ENCODE data around the gene NFS1. TPM values are rescaled to one million over a fixed set of nuclear protein-coding genes. Genes with fewer than 3 reads are reported as not detected.

The NFS1 gene
- total and polyA plus RNA-seq, 4 experiments from 2014 or later: 6.3 to 33.6 (median 29.3) TPM

DNA sequence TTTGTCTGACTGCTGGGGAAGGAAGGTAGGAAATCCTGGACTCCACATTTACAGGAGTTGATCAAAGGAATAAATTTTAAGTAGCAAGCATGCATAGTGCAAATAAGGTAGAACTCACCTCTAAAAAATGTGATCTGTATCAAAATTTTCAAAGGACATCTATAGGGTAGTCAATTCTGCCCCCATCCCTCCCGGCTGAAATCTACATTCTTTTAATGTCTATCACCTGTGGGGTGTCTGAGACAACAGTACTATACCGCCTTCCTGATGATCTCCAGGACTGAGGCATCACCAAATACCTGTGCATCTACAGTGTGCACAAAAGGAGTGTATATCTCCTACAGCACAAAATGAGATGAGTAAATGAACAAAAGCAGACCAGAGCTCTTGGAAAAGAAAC is 54.3 kb downstream of the NFS1 start:
- peaks cover 48% of the 10 kb centered on the region for H3K4me1 ChIP-seq (ENCODE audit: insufficient read depth, low read length)
- no peaks in the 10 kb centered on the region for H3K36me3 ChIP-seq (ENCODE audit: insufficient read depth, low read length)
- Mint-ChIP-seq H3K27me3 (no peaks in the 10 kb centered on the region), H3K4me3 (no peak overlapping the region), H3K9me3 (no peaks in the 10 kb centered on the region), H3K4me1 (peaks cover 67 to 95% (median 79%) of the 10 kb centered on the region in 4 donors), H3K36me3 (peaks cover 4 to 20% of the 10 kb centered on the region in 2 donors), H3K27ac (peak overlapping the region in 5 of 7 donors; percentile 4 to 90 (median 68))
- ChIA-PET POLR2A (ENCODE audit: partially characterized antibody) (interaction anchor here (0.7 to 1.2 kb wide), 2 partner anchors 12 to 19 kb away, joined by 3 to 5 read pairs; no protein-coding TSS in a partner anchor), CTCF (ENCODE audit: partially characterized antibody) (no interaction called here)
- intact Hi-C loops (cut with micrococcal nuclease): no loop called here
- H3K9me3 ChIP-seq (ENCODE audit: control insufficient read depth in 1 of 2, low read length in 2 of 2): no peaks in the 10 kb centered on the region
- no peaks in the 10 kb centered on the region for H3K27me3 ChIP-seq (ENCODE audit: insufficient read depth, low read length)
- DNase-seq: no peak
- no peak overlapping the region for H3K4me3 ChIP-seq (ENCODE audit: low read length in 2 of 2)
- no peak overlapping the region for H3K27ac ChIP-seq (ENCODE audit: low read depth, low read length)

DNA sequence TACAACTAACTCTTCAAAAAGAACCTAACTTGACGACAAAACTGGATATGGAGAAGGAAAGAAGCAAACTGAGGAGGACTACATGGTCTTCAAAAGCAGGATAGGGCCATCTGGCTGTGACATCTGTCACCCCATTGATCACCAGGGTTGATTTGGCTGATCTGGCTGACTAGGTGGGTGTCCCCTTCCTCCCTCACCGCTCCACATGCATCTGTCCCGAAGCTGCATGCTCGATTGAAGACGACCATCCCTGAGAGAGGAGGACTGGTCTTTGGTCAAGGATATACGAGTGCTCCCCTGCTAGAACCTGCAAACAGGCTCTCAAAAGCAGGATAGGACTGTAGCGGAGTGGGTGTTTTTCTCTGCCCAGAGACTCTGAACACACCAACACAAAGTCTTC is 56.1 kb downstream of the NFS1 start:
- ChIA-PET CTCF (ENCODE audit: partially characterized antibody) (no interaction called here), POLR2A (ENCODE audit: partially characterized antibody) (no interaction called here)
- intact Hi-C loops (cut with micrococcal nuclease): no loop called here
- Mint-ChIP-seq H3K9me3 (no peaks in the 10 kb centered on the region), H3K27ac (peak overlapping the region in 5 of 7 donors; percentile 2 to 65 (median 43)), H3K4me3 (no peak overlapping the region), H3K4me1 (peaks cover 65 to 92% (median 76%) of the 10 kb centered on the region in 4 donors), H3K27me3 (no peaks in the 10 kb centered on the region), H3K36me3 (peaks cover 0 to 14% of the 10 kb centered on the region in 2 donors)
- no peak for DNase-seq
- H3K4me3 ChIP-seq (ENCODE audit: low read length in 2 of 2): no peak overlapping the region
- peaks cover 39% of the 10 kb centered on the region for H3K4me1 ChIP-seq (ENCODE audit: insufficient read depth, low read length)
- H3K9me3 ChIP-seq (ENCODE audit: control insufficient read depth in 1 of 2, low read length in 2 of 2): no peaks in the 10 kb centered on the region
- H3K36me3 ChIP-seq (ENCODE audit: insufficient read depth, low read length): no peaks in the 10 kb centered on the region
- H3K27ac ChIP-seq (ENCODE audit: low read depth, low read length): no peak overlapping the region
- no peaks in the 10 kb centered on the region for H3K27me3 ChIP-seq (ENCODE audit: insufficient read depth, low read length)

DNA sequence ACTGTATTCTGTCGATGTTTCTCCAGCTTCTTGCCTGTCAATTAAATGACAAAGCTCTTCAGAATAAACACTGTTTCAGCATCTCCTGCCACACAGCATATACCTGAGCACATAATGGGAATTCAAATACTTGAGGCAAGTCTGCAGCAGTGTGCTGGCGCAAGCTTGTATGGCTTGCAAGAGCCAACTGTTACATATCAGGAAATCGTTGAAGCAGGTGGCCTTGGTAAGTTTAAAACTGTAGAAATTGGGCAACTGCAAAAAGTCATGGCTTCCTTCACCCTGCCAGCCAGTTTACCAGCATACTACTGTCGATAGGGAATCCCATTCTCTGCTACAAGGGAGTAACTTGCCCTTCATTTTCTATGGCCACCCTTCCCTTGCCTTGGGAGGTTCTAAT is 57.4 kb downstream of the NFS1 start:
- no peaks in the 10 kb centered on the region for H3K9me3 ChIP-seq (ENCODE audit: control insufficient read depth in 1 of 2, low read length in 2 of 2)
- H3K4me3 ChIP-seq (ENCODE audit: low read length in 2 of 2): no peak overlapping the region
- Mint-ChIP-seq H3K27ac (peak overlapping the region in 5 of 7 donors; percentile 2 to 74 (median 47)), H3K9me3 (no peaks in the 10 kb centered on the region), H3K4me1 (peaks cover 71 to 95% (median 83%) of the 10 kb centered on the region in 4 donors), H3K27me3 (no peaks in the 10 kb centered on the region), H3K36me3 (peaks cover 0 to 14% of the 10 kb centered on the region in 2 donors), H3K4me3 (no peak overlapping the region)
- no peaks in the 10 kb centered on the region for H3K27me3 ChIP-seq (ENCODE audit: insufficient read depth, low read length)
- H3K4me1 ChIP-seq (ENCODE audit: insufficient read depth, low read length): peaks cover 46% of the 10 kb centered on the region
- ChIA-PET POLR2A (ENCODE audit: partially characterized antibody) (interaction anchor here (1.0 to 1.9 kb wide), 2 partner anchors 22 kb away, joined by 4 to 9 read pairs; no protein-coding TSS in a partner anchor), CTCF (ENCODE audit: partially characterized antibody) (interaction anchor here (0.9 to 1.3 kb wide), 2 partner anchors 24 to 41 kb away, joined by 3 read pairs; no protein-coding TSS in a partner anchor)
- intact Hi-C loops (cut with micrococcal nuclease): no loop called here
- no peaks in the 10 kb centered on the region for H3K36me3 ChIP-seq (ENCODE audit: insufficient read depth, low read length)
- DNase-seq: no peak
- no peak overlapping the region for H3K27ac ChIP-seq (ENCODE audit: low read depth, low read length)

DNA sequence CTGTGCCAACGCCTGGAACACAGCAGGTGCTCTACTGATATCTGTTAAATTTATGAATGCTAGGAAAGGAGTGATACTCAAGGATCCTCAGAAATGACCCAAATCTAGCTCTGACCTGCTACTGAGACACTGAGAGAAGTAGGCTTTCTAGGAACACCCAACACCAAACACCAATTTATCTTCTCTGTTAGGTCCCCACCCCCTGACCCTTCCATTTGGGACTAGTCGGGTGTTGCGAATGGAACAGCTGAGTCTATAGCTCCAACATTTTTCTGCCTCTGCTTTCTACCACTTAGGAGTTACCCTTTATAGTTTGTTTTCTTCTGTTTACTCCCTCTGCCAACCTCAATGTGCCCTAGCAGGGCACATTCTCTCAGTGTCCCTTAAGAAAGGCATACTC is 58.4 kb downstream of the NFS1 start:
- ChIA-PET CTCF (ENCODE audit: partially characterized antibody) (interaction anchor here (1.3 kb wide), 1 partner anchor 40 kb away, joined by 3 read pairs; no protein-coding TSS in a partner anchor), POLR2A (ENCODE audit: partially characterized antibody) (interaction anchor here (1.9 kb wide), 1 partner anchor 23 kb away, joined by 9 read pairs; no protein-coding TSS in a partner anchor)
- H3K9me3 Mint-ChIP-seq: no peaks in the 10 kb centered on the region
- intact Hi-C loops (cut with micrococcal nuclease): no loop called here
- H3K27me3 ChIP-seq (ENCODE audit: insufficient read depth, low read length): no peaks in the 10 kb centered on the region
- H3K27ac ChIP-seq (ENCODE audit: low read depth, low read length): no peak overlapping the region
- H3K36me3 Mint-ChIP-seq: peaks cover 0 to 9% of the 10 kb centered on the region in 2 donors
- no peaks in the 10 kb centered on the region for H3K27me3 Mint-ChIP-seq
- no peak overlapping the region for H3K4me3 ChIP-seq (ENCODE audit: low read length in 2 of 2)
- H3K36me3 ChIP-seq (ENCODE audit: insufficient read depth, low read length): no peaks in the 10 kb centered on the region
- H3K4me1 ChIP-seq (ENCODE audit: insufficient read depth, low read length): peaks cover 37% of the 10 kb centered on the region
- peaks cover 68 to 92% (median 80%) of the 10 kb centered on the region in 4 donors for H3K4me1 Mint-ChIP-seq
- H3K4me3 Mint-ChIP-seq: peak overlapping the region in 2 of 8 donors; percentile 36 to 50
- no peak for DNase-seq
- no peaks in the 10 kb centered on the region for H3K9me3 ChIP-seq (ENCODE audit: control insufficient read depth in 1 of 2, low read length in 2 of 2)
- peak overlapping the region in 4 of 7 donors; percentile 4 to 61 (median 47) for H3K27ac Mint-ChIP-seq

DNA sequence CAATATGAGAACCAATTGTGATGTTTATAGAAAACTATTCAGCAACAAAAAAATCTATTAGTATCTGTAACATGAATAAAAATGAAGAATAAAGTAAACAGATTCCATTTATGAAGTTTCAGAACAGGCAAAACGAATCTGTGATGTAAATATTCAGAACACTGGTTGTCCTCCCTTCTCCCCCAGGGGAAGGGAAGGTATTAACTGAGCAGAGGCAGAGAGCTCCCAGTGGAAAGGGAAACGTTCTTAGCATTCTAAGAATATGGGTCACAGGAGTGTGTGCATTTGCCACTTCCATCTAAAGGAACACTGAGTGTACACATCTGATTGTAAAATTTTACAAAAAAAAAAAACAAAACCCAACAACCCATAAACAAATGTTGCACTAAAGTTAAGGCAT is 60.4 kb downstream of the NFS1 start:
- CTCF ChIA-PET (ENCODE audit: partially characterized antibody): no interaction called here

DNA sequence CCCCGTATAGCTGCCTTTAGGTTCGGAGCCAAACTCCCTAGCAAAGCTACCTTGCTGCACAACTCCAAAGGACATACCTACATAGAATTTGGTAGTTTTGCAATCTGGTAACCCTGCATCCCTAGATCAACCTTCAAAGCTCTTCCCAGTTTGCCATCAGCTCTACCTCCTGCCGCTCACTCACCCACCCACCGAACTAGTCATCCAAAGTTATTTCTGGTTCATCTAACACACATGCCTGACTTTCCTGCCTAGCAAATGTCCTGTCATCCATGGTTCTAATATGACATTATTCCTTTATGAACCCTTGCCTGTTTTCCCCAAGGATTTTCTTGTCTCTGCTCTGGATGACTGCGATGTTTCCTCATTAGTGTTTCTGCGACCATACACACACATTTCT is 61.9 kb downstream of the NFS1 start:
- ChIA-PET CTCF (ENCODE audit: partially characterized antibody) (no interaction called here), POLR2A (ENCODE audit: partially characterized antibody) (interaction anchor here (0.6 kb wide), 2 partner anchors 10 to 80 kb away, joined by 3 read pairs; no protein-coding TSS in a partner anchor)
- no peak for DNase-seq
- Mint-ChIP-seq H3K36me3 (peaks cover 0 to 15% of the 10 kb centered on the region in 2 donors), H3K27me3 (no peaks in the 10 kb centered on the region), H3K4me1 (peaks cover 52 to 75% (median 59%) of the 10 kb centered on the region in 4 donors), H3K9me3 (no peaks in the 10 kb centered on the region), H3K4me3 (no peak overlapping the region), H3K27ac (peak overlapping the region in 6 of 7 donors; percentile 25 to 78 (median 73))
- H3K27me3 ChIP-seq (ENCODE audit: insufficient read depth, low read length): no peaks in the 10 kb centered on the region
- peaks cover 6% of the 10 kb centered on the region for H3K36me3 ChIP-seq (ENCODE audit: insufficient read depth, low read length)
- no peak overlapping the region for H3K4me3 ChIP-seq (ENCODE audit: low read length in 2 of 2)
- peaks cover 24% of the 10 kb centered on the region for H3K4me1 ChIP-seq (ENCODE audit: insufficient read depth, low read length)
- intact Hi-C loops (cut with micrococcal nuclease): no loop called here
- H3K9me3 ChIP-seq (ENCODE audit: control insufficient read depth in 1 of 2, low read length in 2 of 2): no peaks in the 10 kb centered on the region
- no peak overlapping the region for H3K27ac ChIP-seq (ENCODE audit: low read depth, low read length)

More for the DNA sequence above, 60.4 kb downstream of the NFS1 start:
- no peak for DNase-seq
- Histone ChIP-seq H3K27me3 (ENCODE audit: insufficient read depth, low read length) (no peaks in the 10 kb centered on the region), H3K9me3 (ENCODE audit: control insufficient read depth in 1 of 2, low read length in 2 of 2) (no peaks in the 10 kb centered on the region), H3K36me3 (ENCODE audit: insufficient read depth, low read length) (no peaks in the 10 kb centered on the region), H3K4me3 (ENCODE audit: low read length in 2 of 2) (no peak overlapping the region), H3K4me1 (ENCODE audit: insufficient read depth, low read length) (peaks cover 28% of the 10 kb centered on the region), H3K27ac (ENCODE audit: low read depth, low read length) (no peak overlapping the region)
- Mint-ChIP-seq H3K27ac (peak overlapping the region in 3 of 7 donors; percentile 6 to 29 (median 26)), H3K4me1 (peaks cover 60 to 83% (median 71%) of the 10 kb centered on the region in 4 donors), H3K9me3 (no peaks in the 10 kb centered on the region), H3K36me3 (peaks cover 0 to 4% of the 10 kb centered on the region in 2 donors), H3K27me3 (no peaks in the 10 kb centered on the region), H3K4me3 (no peak overlapping the region)
- POLR2A ChIA-PET (ENCODE audit: partially characterized antibody): interaction anchor here (0.8 to 1.4 kb wide), 3 partner anchors 11 to 60 kb away, joined by 3 to 4 read pairs (median 3); partner anchors contain the start of genes NFS1 and ROMO1
- intact Hi-C loops (cut with micrococcal nuclease): no loop called here

DNA sequence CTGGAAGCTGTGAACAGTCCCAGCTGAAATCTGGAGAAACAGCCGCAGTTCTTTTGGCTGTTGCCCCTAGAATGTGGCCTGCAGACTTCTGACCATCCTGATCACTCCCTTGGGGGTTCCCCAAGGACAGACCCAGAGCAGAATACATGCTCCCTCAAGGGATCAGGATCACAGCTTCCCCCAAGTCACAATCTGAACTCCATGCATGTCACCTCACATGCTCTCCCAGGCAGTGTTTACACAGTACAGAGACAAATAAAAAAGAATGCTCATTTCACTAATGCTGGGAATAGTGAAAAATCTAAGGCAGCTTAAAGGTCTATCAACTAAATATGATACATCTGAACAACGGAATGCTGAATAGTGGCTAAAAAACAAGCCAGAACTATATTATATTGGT is 63.1 kb downstream of the NFS1 start:
- H3K27ac Mint-ChIP-seq: peak overlapping the region in 6 of 7 donors; percentile 17 to 61 (median 39)
- CTCF ChIA-PET (ENCODE audit: partially characterized antibody): interaction anchor here (1.8 kb wide), 1 partner anchor 35 kb away, joined by 6 read pairs; no protein-coding TSS in a partner anchor

More for the DNA sequence above, 63.1 kb downstream of the NFS1 start:
- H3K27ac ChIP-seq (ENCODE audit: low read depth, low read length): no peak overlapping the region
- POLR2A ChIA-PET (ENCODE audit: partially characterized antibody): interaction anchor here (1.8 kb wide), 1 partner anchor 28 kb away, joined by 8 read pairs; the partner anchor contains the start of genes CPNE1 and RBM12
- peaks cover 14% of the 10 kb centered on the region for H3K4me1 ChIP-seq (ENCODE audit: insufficient read depth, low read length)
- no peaks in the 10 kb centered on the region for H3K9me3 Mint-ChIP-seq
- H3K9me3 ChIP-seq (ENCODE audit: control insufficient read depth in 1 of 2, low read length in 2 of 2): no peaks in the 10 kb centered on the region
- H3K4me3 Mint-ChIP-seq: no peak overlapping the region
- DNase-seq: no peak
- peaks cover 11 to 23% of the 10 kb centered on the region in 2 donors for H3K36me3 Mint-ChIP-seq
- intact Hi-C loops (cut with micrococcal nuclease): no loop called here
- no peak overlapping the region for H3K4me3 ChIP-seq (ENCODE audit: low read length in 2 of 2)
- H3K4me1 Mint-ChIP-seq: peaks cover 43 to 63% (median 49%) of the 10 kb centered on the region in 4 donors
- peaks cover 16% of the 10 kb centered on the region for H3K36me3 ChIP-seq (ENCODE audit: insufficient read depth, low read length)
- H3K27me3 ChIP-seq (ENCODE audit: insufficient read depth, low read length): no peaks in the 10 kb centered on the region
- H3K27me3 Mint-ChIP-seq: no peaks in the 10 kb centered on the region

Data from CD4-positive, alpha-beta memory T cell (primary cell).